Skeletal muscle cell (primary cell): Measurements from ENCODE around the gene TMEM178B.
"Not testable (repeated sequence)": the region's sequence is repeated elsewhere in the genome, so short reads cannot be mapped to it uniquely, and the experiment has no call there.

Experiments used
- DNase-seq: peaks from one replicate; pipeline ENCODE4 v3.0.0-alpha.2; 2010; ENCODE audit warnings: low read depth
- H3K4me3 ChIP-seq: 2 replicates; pipeline ENCODE4 v1.5.1; 2011; ENCODE audit warnings: low read depth, mild to moderate bottlenecking, control low read depth, low read length, moderate library complexity

Gene TMEM178B

GRCh38 chr7:141073641-141074161 lies at the start of gene TMEM178B:
Gene TMEM178B, plus strand, starts transcription at chr7:141074064.
- no peak for DNase-seq
- peak within 1 kb of the TSS; percentile 49 for H3K4me3 ChIP-seq

- DNase-seq, result no peak
- no peak overlapping the region for H3K4me3 ChIP-seq
Measured at GRCh38 chr7:141024668-141025067, 49.2 kb upstream of the TMEM178B start.

- no peak for DNase-seq
- no peak overlapping the region for H3K4me3 ChIP-seq
Measured at GRCh38 chr7:141027043-141027442, 46.8 kb upstream of the TMEM178B start.

- H3K4me3 ChIP-seq, result no peak overlapping the region
- DNase-seq, result no peak
Measured at GRCh38 chr7:141028767-141029166, 45.1 kb upstream of the TMEM178B start.

DNA sequence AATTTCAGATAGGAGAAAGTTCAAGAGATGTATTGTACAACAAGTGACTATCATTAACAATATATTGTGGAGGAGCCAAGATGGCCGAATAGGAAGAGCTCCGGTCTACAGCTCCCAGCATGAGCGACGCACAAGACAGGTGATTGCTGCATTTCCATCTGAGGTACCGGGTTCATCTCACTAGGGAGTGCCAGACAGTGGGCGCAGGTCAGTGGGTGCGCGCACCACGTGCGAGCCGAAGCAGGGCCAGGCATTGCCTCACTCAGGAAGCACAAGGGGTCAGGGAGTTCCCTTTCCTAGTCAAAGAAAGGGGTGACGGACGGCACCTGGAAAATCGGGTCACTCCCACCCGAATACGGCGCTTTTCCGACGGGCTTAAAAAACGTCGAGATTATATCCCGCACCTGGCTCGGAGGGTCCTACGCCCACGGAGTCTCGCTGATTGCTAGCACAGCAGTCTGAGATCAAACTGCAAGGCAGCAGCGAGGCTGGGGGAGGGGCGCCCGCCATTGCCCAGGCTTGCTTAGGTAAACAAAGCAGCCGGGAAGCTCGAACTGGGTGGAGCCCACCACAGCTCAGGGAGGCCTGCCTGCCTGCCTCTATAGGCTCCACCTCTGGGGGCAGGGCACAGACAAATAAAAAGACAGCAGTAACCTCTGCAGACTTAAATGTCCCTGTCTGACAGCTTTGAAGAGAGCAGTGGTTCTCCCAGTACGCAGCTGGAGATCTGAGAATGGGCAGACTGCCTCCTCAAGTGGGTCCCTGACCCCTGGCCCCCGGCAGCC lies 41.1 kb upstream of the TMEM178B start:
- not testable (repeated sequence) for H3K4me3 ChIP-seq, DNase-seq

GRCh38 chr7:141038100-141038499 lies 35.8 kb upstream of the TMEM178B start:
- not testable (repeated sequence) for H3K4me3 ChIP-seq, DNase-seq

- no peak overlapping the region for H3K4me3 ChIP-seq
- DNase-seq, result no peak
Measured at GRCh38 chr7:141039376-141039775, 34.5 kb upstream of the TMEM178B start.

- no peak for DNase-seq
- H3K4me3 ChIP-seq, result no peak overlapping the region
Measured at GRCh38 chr7:141042222-141043193, 31.4 kb upstream of the TMEM178B start.

DNA sequence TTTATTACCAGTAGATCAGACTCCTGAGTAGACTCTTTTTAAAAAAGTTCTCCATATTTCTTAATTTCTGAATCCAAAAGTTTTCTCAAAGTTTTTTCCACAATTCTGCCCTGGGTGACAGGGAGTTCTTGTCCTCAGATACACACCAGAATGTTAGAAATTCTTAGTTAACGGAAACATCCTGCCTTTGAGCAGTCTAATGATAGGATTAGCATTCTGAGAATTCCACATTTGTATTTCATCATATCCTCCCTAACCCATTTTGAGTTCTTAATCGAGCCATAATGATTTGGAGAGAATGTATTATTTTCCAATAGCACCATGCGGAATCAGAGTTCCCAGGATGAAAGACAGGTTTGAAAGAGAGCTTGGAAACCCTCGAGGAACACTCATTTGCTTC lies 30.2 kb upstream of the TMEM178B start:
- no peak for DNase-seq
- H3K4me3 ChIP-seq, result no peak overlapping the region

DNA sequence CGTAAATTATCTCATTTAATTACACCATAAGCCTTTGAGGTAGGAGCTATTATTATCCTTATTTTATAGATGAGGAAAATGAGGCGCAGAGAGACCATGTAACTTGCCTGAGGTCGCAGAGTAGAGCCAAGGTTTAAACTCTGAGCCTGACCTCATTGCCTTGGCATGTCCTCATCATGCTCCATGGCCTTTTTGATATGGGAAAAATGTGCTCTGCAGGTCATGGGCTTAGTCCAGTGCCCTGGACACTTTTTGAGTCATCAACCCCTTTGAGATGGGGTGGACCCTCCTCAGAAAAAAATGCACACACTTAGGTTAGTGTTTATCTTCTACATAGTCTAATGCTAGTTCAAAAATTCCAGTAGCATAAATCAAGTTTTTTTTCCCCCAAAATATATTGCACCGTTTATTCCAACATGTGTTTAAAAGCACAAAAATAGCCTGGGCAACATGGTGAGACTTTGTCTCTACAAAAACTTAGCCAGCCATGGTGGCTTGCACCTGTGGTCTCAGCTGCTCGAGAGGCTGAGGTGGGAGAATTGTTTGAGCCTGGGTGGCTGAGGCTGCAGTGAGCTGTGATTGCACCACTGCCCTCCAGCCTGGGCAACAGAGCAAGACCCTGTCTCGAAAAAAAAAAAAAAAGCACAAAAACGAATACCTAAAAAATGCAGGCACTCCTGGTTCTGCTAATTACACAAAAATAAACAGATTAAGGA lies 28.6 kb upstream of the TMEM178B start:
- DNase-seq, result no peak
- no peak overlapping the region for H3K4me3 ChIP-seq

DNA sequence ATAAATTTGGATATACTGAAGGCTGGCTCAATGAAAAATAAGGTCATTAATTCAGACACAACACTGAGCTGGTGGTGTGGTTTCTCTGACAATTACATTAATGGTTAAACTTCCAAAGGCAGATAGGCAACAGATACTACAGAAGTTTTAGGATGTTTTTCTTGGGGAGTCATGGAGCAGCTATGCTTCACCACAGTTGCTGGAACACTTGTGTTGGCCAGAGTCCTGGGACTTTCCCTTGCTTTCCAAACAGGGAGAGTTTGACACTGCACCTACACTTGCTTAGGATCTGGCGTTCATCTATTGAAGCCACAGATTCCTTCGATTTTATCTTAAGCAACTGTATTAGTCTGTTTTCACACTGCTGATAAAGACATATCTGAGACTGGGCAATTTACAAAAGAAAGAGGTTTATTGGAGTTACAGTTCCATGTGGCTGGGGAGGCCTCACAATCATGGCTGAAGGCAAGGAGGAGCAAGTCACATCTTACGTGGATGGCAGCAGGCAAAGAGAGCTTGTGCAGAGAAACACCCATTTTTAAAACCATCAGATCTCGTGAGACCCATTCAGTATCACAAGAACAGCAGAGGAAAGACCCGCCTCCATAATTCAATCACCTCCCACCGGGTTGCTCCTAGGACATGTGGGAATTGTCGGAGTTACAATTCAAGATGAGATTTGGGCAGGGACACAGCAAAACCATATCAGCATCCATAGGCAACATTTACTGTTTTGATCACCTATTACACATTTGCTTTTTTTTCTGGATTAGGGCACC lies 27.8 kb upstream of the TMEM178B start:
- no peak overlapping the region for H3K4me3 ChIP-seq
- DNase-seq, result no peak

- no peak for DNase-seq
- H3K4me3 ChIP-seq, result no peak overlapping the region
Measured at GRCh38 chr7:141053626-141054025, 20.2 kb upstream of the TMEM178B start.

DNA sequence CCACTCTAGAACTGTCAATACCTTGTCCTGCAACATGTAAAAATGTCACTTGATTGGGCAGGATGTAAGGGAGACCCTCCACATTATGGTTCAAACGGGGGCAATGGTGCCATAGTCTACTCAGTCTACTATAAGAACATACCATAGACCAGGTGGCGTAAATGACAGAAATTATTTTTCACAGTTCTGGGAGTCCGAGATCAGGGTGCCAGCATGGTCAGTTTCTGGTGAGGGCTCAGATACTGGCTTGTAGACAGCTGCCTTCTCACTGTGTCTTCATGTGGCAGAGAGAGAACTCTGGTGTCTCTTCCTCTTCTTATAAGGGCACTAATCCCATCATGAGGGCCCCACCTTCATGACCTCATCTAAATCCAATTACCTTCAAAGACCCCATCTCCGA lies 18.7 kb upstream of the TMEM178B start:
- no peak overlapping the region for H3K4me3 ChIP-seq
- DNase-seq, result no peak

DNA sequence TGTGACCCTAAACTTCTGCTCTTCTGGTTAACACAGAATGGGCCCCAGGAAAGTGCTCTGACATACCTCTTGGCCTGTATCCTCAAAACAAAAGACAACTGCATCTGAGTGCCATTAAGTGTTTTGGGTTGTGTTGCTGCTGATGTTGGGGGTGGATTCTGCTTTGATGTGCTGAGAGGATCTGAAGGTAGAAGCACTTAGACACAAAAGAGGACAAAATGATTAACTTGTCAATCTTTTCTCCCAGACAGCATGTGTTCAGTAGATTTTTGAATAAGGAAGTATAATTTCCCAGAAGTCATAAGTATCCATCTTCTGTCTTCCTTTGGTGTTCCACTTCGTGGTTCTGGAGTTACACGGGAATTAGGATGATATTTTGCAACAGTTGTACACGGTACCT lies 16.1 kb upstream of the TMEM178B start:
- no peak for DNase-seq

GRCh38 chr7:141067856-141068255 lies 6.0 kb upstream of the TMEM178B start:
- not testable (repeated sequence) for H3K4me3 ChIP-seq

More for the DNA sequence above, 16.1 kb upstream of the TMEM178B start:
- no peak overlapping the region for H3K4me3 ChIP-seq

DNA sequence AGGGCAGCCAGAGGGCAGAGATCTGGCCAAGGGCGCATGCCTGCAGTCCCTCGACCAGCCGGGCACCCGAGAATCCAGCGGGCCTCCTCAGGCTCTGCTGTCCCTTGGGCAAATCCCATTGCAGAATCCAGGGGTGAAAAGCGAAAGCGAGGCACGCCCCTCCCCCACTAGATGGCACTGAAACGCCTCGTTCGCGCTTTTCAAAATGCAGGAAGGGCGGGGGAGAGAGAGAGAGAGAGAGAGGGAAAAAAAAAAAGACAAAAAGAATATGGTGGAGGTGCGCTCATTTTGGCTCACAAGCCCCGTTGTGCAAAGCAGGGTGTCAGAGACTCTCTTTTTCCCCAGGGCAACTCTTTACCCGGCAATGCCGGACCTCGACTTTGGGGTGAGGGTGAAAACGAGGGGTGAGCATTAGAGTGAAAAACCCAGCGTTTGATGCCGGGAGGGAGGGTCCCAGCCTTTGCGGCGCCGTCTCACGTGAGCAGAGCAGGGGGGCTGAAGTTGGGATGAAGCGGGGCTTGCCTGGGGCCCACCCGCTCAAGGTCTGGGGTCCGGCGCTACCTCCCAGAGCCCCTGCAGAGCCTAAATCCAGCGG lies 2.5 kb upstream of the TMEM178B start:
- peak overlapping the region; percentile 49 for H3K4me3 ChIP-seq
- no peak for DNase-seq

More at GRCh38 chr7:141067856-141068255, 6.0 kb upstream of the TMEM178B start:
- not testable (repeated sequence) for DNase-seq

- DNase-seq, result no peak
- peak overlapping the region; percentile 49 for H3K4me3 ChIP-seq
Measured at GRCh38 chr7:141071855-141072547, 1.9 kb upstream of the TMEM178B start.
